Thyroid gland (tissue), 4 donors: Measurements from ENCODE around the gene ABTB2. TPM values are rescaled to one million over a fixed set of nuclear protein-coding genes. Genes with fewer than 3 reads are reported as not detected.

Source experiments
- DNase-seq, 2 donors: peaks; one replicate each; pipeline ENCODE4 v3.0.0-alpha.2; 2019
- H3K27ac ChIP-seq, 3 donors: fragments of 200-600 bp; sonication (generic); 1 replicate in 2 of 3; 2 replicates in 1 of 3; pipeline ENCODE4 v1.5.1; 2016 to 2019; ENCODE audit warnings: mild to moderate bottlenecking in 1 of 3, moderate library complexity in 1 of 3
- H3K27me3 ChIP-seq: fragments of 200-600 bp; sonication (generic); one replicate; pipeline ENCODE4 v1.5.1; 2019
- H3K36me3 ChIP-seq, 2 donors: fragments of 200-600 bp; sonication (generic); one replicate each; pipeline ENCODE4 v1.5.1; 2016 to 2019
- H3K4me1 ChIP-seq, 2 donors: fragments of 200-600 bp; sonication (generic); one replicate each; pipeline ENCODE4 v1.5.1; 2017 to 2019
- H3K4me3 ChIP-seq, 3 donors: fragments of 200-600 bp; sonication (generic); replicated peaks in 1 of 3; 1 replicate in 2 of 3; 2 replicates in 1 of 3; pipeline ENCODE4 v1.5.1; 2016; ENCODE audit warnings: mild to moderate bottlenecking in 1 of 3
- H3K9me3 ChIP-seq: fragments of 200-600 bp; sonication (generic); one replicate; pipeline ENCODE4 v1.5.1; 2017
- CTCF ChIP-seq, 6 experiments: fragments of 200-600 bp in 3 of 6; fragments of 450-650 bp in 3 of 6; sonication (generic) in 3 of 6; IDR thresholded peaks; one replicate each; pipeline ENCODE4 v1.5.1; 2016 to 2019; ENCODE audit warnings: antibody characterized with exemption in 6 of 6, mild to moderate bottlenecking in 2 of 6, inconsistent platforms in 1 of 6, moderate library complexity in 1 of 6
- POLR2A ChIP-seq, 2 donors: fragments of 450-650 bp; IDR thresholded peaks; one replicate each; pipeline ENCODE4 v1.6.1; 2017; ENCODE audit warnings: antibody characterized with exemption in 2 of 2, mild to moderate bottlenecking in 2 of 2, moderate library complexity in 1 of 2
- WGBS, 2 donors: methylation state at CpG; one replicate each; pipeline ENCODE4 v1.1.5; 2017; 5-methylcytosine and 5-hydroxymethylcytosine counted together
- intact Hi-C: fragments of 100-400 bp; cut with DNase I; formaldehyde crosslinking; loops from one replicate; pipeline ENCODE4 v1.15.1; 2023
- total RNA-seq, 4 donors: library from RNA; depleted of rRNA; stranded (reverse); fragments of >200 nt; gene quantifications; one replicate each; pipeline ENCODE4 v1.2.3, GENCODE V29; 2016

Gene ABTB2
- total RNA-seq, 4 donors from 2014 or later: 1.2 to 5.0 (median 3.3) TPM

DNA sequence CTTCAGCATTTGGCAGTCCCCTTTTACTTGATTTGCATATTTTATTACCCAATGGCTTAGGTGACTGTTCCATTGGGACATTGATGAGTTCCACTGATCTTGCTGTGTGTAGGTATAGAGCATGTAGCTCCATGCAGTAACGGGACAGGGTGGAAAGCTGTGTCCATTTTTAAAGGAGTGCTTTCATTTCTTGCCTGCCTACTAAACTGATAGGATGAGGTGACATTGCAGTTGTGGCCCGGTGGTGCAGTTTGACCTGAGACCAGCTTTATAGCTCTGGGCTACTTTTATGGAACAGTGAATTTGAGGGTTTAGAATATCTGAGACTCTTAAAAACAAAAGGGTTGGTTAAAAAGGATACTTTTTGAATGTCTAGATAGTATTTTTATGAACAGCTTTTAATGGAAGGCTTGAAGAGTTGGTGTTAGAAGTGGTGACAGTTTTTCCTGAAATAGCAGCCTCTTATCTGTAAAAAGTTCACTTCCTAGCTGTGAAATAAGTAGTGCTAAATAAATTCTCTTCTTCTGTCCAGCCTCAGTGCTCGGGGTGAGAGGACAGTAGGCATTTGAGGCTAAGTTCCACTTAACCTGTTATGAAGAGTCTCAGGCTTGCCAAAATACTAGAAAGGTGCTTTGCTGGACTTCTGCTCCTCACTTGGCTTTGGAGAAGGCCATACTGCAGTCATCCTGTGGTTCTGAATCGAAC lies 225.4 kb downstream of the ABTB2 start:
- H3K4me3 ChIP-seq: no peak overlapping the region
- intact Hi-C loops: no loop called here
- H3K27me3 ChIP-seq: no peaks in the 10 kb centered on the region
- 87 to 94% methylated on average over 4 of the region's 4 CpGs for WGBS, 2 donors
- H3K27ac ChIP-seq: no peak overlapping the region
- H3K36me3 ChIP-seq: peaks cover 68 to 72% of the 10 kb centered on the region in 2 donors
- no peak for DNase-seq
- H3K9me3 ChIP-seq: no peaks in the 10 kb centered on the region
- no peaks in the 10 kb centered on the region for H3K4me1 ChIP-seq
- TF ChIP-seq POLR2A (IDR thresholded peaks at IDR 0.05) (no peak), CTCF (IDR thresholded peaks at IDR 0.05) (no peak)

- DNase-seq: no peak
- H3K27me3 ChIP-seq: no peaks in the 10 kb centered on the region
- TF ChIP-seq POLR2A (IDR thresholded peaks at IDR 0.05) (no peak), CTCF (IDR thresholded peaks at IDR 0.05) (no peak)
- H3K27ac ChIP-seq: no peak overlapping the region
- H3K9me3 ChIP-seq: no peaks in the 10 kb centered on the region
- H3K36me3 ChIP-seq: peaks cover 51 to 71% of the 10 kb centered on the region in 2 donors
- no peak overlapping the region for H3K4me3 ChIP-seq
- intact Hi-C loops: no loop called here
- 99% methylated on average over 3 of the region's 3 CpGs for WGBS, 2 donors
- no peaks in the 10 kb centered on the region for H3K4me1 ChIP-seq
Observed at GRCh38 chr11:34128824-34129223, 229.0 kb downstream of the ABTB2 start.

GRCh38 chr11:34126959-34127848 lies 230.6 kb downstream of the ABTB2 start:
- Histone ChIP-seq H3K27me3 (no peaks in the 10 kb centered on the region), H3K4me1 (no peaks in the 10 kb centered on the region), H3K27ac (no peak overlapping the region), H3K4me3 (no peak overlapping the region), H3K36me3 (peaks cover 52 to 78% of the 10 kb centered on the region in 2 donors), H3K9me3 (no peaks in the 10 kb centered on the region)
- no peak for DNase-seq
- intact Hi-C loops: no loop called here
- WGBS, 2 donors: 91 to 94% methylated on average over 12 of the region's 12 CpGs
- TF ChIP-seq POLR2A (IDR thresholded peaks at IDR 0.05) (no peak), CTCF (IDR thresholded peaks at IDR 0.05) (no peak)

GRCh38 chr11:34124885-34125668 lies 232.7 kb downstream of the ABTB2 start:
- WGBS, 2 donors: 83 to 88% methylated on average over 4 of the region's 4 CpGs
- Histone ChIP-seq H3K9me3 (no peaks in the 10 kb centered on the region), H3K36me3 (peaks cover 46 to 78% of the 10 kb centered on the region in 2 donors), H3K4me3 (no peak overlapping the region), H3K27ac (no peak overlapping the region), H3K27me3 (no peaks in the 10 kb centered on the region), H3K4me1 (no peaks in the 10 kb centered on the region)
- DNase-seq: no peak
- intact Hi-C loops: no loop called here
- TF ChIP-seq POLR2A (IDR thresholded peaks at IDR 0.05) (no peak), CTCF (IDR thresholded peaks at IDR 0.05) (no peak)
